Measurements from ENCODE around the gene CTBP2.

CTBP2 gene

GRCh38 chr10:125102821-125103220, 57.5 kb downstream of the CTBP2 start:
- no peak for DNase-seq

- no peak for DNase-seq
Observed at GRCh38 chr10:125102246-125102645, 58.1 kb downstream of the CTBP2 start.

- no peak for DNase-seq
Observed at GRCh38 chr10:125101581-125101980, 58.8 kb downstream of the CTBP2 start.

GRCh38 chr10:125101049-125101448, 59.3 kb downstream of the CTBP2 start:
- DNase-seq, result no peak

- DNase-seq, result no peak
Observed at GRCh38 chr10:125097409-125098070, 62.8 kb downstream of the CTBP2 start.

- DNase-seq, result no peak
Observed at GRCh38 chr10:125096975-125097374, 63.4 kb downstream of the CTBP2 start.

- no peak for DNase-seq
Observed at GRCh38 chr10:125096371-125096770, 64.0 kb downstream of the CTBP2 start.

GRCh38 chr10:125095776-125096175, 64.6 kb downstream of the CTBP2 start:
- DNase-seq, result no peak

- DNase-seq, result no peak
Observed at GRCh38 chr10:125095228-125095627, 65.1 kb downstream of the CTBP2 start.

GRCh38 chr10:125094806-125095205, 65.6 kb downstream of the CTBP2 start:
- DNase-seq, result no peak

- no peak for DNase-seq
Observed at GRCh38 chr10:125093974-125094705, 66.2 kb downstream of the CTBP2 start.

GRCh38 chr10:125093199-125093973, 67.0 kb downstream of the CTBP2 start:
- no peak for DNase-seq

GRCh38 chr10:125092564-125093031, 67.8 kb downstream of the CTBP2 start:
- DNase-seq, result no peak

GRCh38 chr10:125091891-125092290, 68.5 kb downstream of the CTBP2 start:
- DNase-seq, result no peak

- DNase-seq, result no peak
Observed at GRCh38 chr10:125089469-125089868, 70.9 kb downstream of the CTBP2 start.

GRCh38 chr10:125087897-125088215, 72.5 kb downstream of the CTBP2 start:
- no peak for DNase-seq

- DNase-seq, result no peak
Observed at GRCh38 chr10:125087191-125087896, 73.0 kb downstream of the CTBP2 start.

- no peak for DNase-seq
Observed at GRCh38 chr10:125086691-125087090, 73.7 kb downstream of the CTBP2 start.

- DNase-seq, result no peak
Observed at GRCh38 chr10:125085258-125086054, 74.9 kb downstream of the CTBP2 start.

- DNase-seq, result no peak
Observed at GRCh38 chr10:125084614-125085257, 75.6 kb downstream of the CTBP2 start.

- no peak for DNase-seq
Observed at GRCh38 chr10:125084191-125084613, 76.2 kb downstream of the CTBP2 start.

GRCh38 chr10:125083576-125083920, 76.8 kb downstream of the CTBP2 start:
- no peak for DNase-seq

All from activated gamma-delta T cell treated with Interleukin-2 at 50 U/mL for 16 hours (primary cell).